ENCODE measurements around the gene NRXN3. TPM values are rescaled to one million over a fixed set of nuclear protein-coding genes. Genes with fewer than 3 reads are reported as not detected.

Gene NRXN3
- polyA plus RNA-seq, 1 experiment: 1.1 TPM

DNA sequence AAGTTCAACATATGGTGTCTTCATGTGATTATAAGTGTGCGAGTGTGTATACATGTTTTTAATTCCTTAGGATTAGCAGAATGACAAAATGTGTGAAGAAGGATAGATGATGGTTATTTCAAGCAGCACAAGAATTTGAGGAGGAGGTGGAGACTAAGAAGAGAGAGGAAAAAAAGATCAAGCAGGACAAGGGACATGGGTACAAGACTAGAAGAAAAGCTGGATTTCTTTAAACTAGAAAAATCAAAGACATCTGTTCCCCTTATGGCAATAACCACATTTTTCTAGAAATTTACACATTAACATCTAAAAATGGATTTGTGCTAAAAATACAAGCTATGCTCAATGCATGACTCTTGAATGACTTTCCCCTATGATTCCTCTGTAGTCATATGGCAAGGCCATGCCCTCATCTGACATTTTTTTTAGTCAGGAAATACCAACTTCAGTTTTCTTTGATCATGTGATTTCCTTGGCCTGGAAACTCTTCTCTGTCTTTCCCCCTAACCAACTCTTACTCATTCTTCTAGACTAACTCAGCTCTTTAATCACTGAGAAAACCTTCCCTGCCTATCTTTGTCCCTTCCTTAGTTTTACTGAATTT is 435.8 kb downstream of the NRXN3 start:
- Histone ChIP-seq H3K9me3 (ENCODE audit: control insufficient read depth, insufficient read depth, low read length) (peaks cover 7% of the 10 kb centered on the region; the same call in 1 of the 2 replicates), H3K27ac (ENCODE audit: low read depth, low read length) (no peak overlapping the region), H3K27me3 (ENCODE audit: control insufficient read depth, insufficient read depth, low read length) (no peaks in the 10 kb centered on the region), H3K4me3 (ENCODE audit: low read depth, low read length) (no peak overlapping the region)
- POLR2A ChIA-PET: no interaction called here
- CTCF ChIA-PET: interaction anchor here (0.5 to 0.7 kb wide), 2 partner anchors 9 to 1361 kb away, joined by 3 to 4 read pairs; no protein-coding TSS in a partner anchor
- TF ChIP-seq CTCF (IDR thresholded peaks at IDR 0.05; ENCODE audit: low read depth, low read length): no peak
- DNase-seq (ENCODE audit: low read depth, low spot score): no peak

DNA sequence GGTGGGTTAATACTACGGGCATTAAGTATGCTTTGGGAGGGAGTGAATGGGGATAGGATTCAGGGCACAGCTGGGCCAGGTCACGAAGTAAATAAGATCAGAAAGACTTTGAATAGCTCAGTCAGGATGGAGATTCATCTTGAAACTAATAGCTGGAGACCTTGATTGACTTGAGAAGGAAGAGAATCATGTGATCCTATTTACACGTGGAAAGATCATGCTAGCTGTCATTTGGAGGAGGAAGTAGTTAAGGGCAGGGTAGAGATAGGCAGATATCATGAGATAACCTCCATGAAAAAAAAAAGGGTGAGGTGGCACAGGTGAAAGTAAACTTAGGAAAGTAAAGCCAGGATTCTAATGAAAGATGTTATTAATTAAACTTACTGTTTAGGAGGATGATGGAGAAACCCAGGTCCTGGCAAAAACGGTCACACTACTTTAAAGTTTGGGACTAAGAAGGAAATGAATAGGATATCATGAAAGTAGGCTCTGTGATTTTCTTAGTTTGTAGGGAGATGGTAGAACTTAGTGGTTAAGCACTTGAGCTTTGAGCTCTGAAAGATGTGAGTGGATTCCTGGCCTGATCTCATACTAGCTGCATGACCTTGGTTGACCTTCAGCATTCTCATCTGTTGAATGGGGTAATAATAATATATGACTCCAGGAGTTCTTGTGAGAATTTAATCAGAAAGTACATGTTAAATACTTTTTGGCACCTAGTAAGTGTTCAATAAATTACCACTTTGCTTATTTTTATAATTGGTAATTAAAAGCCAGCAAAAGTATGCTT is 439.0 kb downstream of the NRXN3 start:
- TF ChIP-seq CTCF (IDR thresholded peaks at IDR 0.05; ENCODE audit: low read depth, low read length): no peak
- POLR2A ChIA-PET: no interaction called here
- CTCF ChIA-PET: no interaction called here
- Histone ChIP-seq H3K27me3 (ENCODE audit: control insufficient read depth, insufficient read depth, low read length) (no peaks in the 10 kb centered on the region), H3K9me3 (ENCODE audit: control insufficient read depth, insufficient read depth, low read length) (peaks cover 4% of the 10 kb centered on the region; the same call in 1 of the 2 replicates), H3K4me3 (ENCODE audit: low read depth, low read length) (no peak overlapping the region), H3K27ac (ENCODE audit: low read depth, low read length) (no peak overlapping the region)
- no peak for DNase-seq (ENCODE audit: low read depth, low spot score)

- ChIA-PET POLR2A (no interaction called here), CTCF (no interaction called here)
- TF ChIP-seq CTCF (IDR thresholded peaks at IDR 0.05; ENCODE audit: low read depth, low read length): no peak
- no peak overlapping the region for H3K4me3 ChIP-seq (ENCODE audit: low read depth, low read length)
- DNase-seq (ENCODE audit: low read depth, low spot score): no peak
- H3K27ac ChIP-seq (ENCODE audit: low read depth, low read length): no peak overlapping the region
- peaks cover 4% of the 10 kb centered on the region for H3K9me3 ChIP-seq (ENCODE audit: control insufficient read depth, insufficient read depth, low read length)
- no peaks in the 10 kb centered on the region for H3K27me3 ChIP-seq (ENCODE audit: control insufficient read depth, insufficient read depth, low read length)
Measured at GRCh38 chr14:78610994-78611393, 440.8 kb downstream of the NRXN3 start.

GRCh38 chr14:78611796-78612571 is 441.8 kb downstream of the NRXN3 start:
- TF ChIP-seq CTCF (IDR thresholded peaks at IDR 0.05; ENCODE audit: low read depth, low read length): no peak
- no peak for DNase-seq (ENCODE audit: low read depth, low spot score)
- H3K4me3 ChIP-seq (ENCODE audit: low read depth, low read length): no peak overlapping the region
- POLR2A ChIA-PET: no interaction called here
- no peak overlapping the region for H3K27ac ChIP-seq (ENCODE audit: low read depth, low read length)
- CTCF ChIA-PET: no interaction called here
- no peaks in the 10 kb centered on the region for H3K27me3 ChIP-seq (ENCODE audit: control insufficient read depth, insufficient read depth, low read length)
- peaks cover 4% of the 10 kb centered on the region for H3K9me3 ChIP-seq (ENCODE audit: control insufficient read depth, insufficient read depth, low read length)

All from AG04450 (cell line).